HEK293T (cell line): ENCODE measurements around the gene HGF.

ENCODE experiments used
- CTCF ChIA-PET: fragments of 350-600 bp; formaldehyde crosslinking; extraction: SDS; loops from one replicate; lab custom pipeline; 2021; ENCODE audit warnings: antibody characterized with exemption, inconsistent platforms; lab: Yijun Ruan, JAX
- POLR2A ChIA-PET: fragments of 350-600 bp; formaldehyde crosslinking; extraction: SDS; loops from one replicate; lab custom pipeline; 2020; ENCODE audit warnings: antibody characterized with exemption, inconsistent platforms; lab: Yijun Ruan, JAX
- DNase-seq: peaks from one replicate; pipeline ENCODE4 v3.0.0; 2012; ENCODE audit warnings: mixed read lengths; ENCODE audit errors: extremely low spot score
- ARNT ChIP-seq: fragments of 450-650 bp; IDR thresholded peaks from 2 replicates; pipeline ENCODE4 v1.6.1; 2017; ENCODE audit warnings: mild to moderate bottlenecking
- BHLHE40 ChIP-seq: fragments of 450-650 bp; IDR thresholded peaks from 2 replicates; pipeline ENCODE4 v1.6.1; 2016; ENCODE audit warnings: mild to moderate bottlenecking, moderate library complexity, borderline replicate concordance
- CTBP1 ChIP-seq: fragments of 450-650 bp; IDR thresholded peaks from 2 replicates; pipeline ENCODE4 v1.6.1; 2016; ENCODE audit warnings: borderline replicate concordance
- ELF4 ChIP-seq: fragments of 450-650 bp; IDR thresholded peaks from 2 replicates; pipeline ENCODE4 v1.6.1; 2017; ENCODE audit warnings: antibody characterized with exemption
- FOXA1 ChIP-seq: fragments of 450-650 bp; IDR thresholded peaks from 2 replicates; pipeline ENCODE4 v1.6.1; 2016; ENCODE audit warnings: mild to moderate bottlenecking
- FOXK2 ChIP-seq: fragments of 450-650 bp; IDR thresholded peaks from 2 replicates; pipeline ENCODE4 v1.6.1; 2016; ENCODE audit warnings: mild to moderate bottlenecking
- FOXM1 ChIP-seq: fragments of 450-650 bp; IDR thresholded peaks from 2 replicates; pipeline ENCODE4 v1.6.1; 2017; ENCODE audit warnings: mild to moderate bottlenecking, borderline replicate concordance
- HDGF ChIP-seq: fragments of 450-650 bp; IDR thresholded peaks from 2 replicates; pipeline ENCODE4 v1.6.1; 2017; ENCODE audit warnings: antibody characterized with exemption, borderline replicate concordance
- L3MBTL2 ChIP-seq: fragments of 450-650 bp; conservative IDR thresholded peaks from 2 replicates; pipeline ENCODE4 v1.6.1; 2016; ENCODE audit warnings: mild to moderate bottlenecking
- LEF1 ChIP-seq: fragments of 450-650 bp; IDR thresholded peaks from 2 replicates; pipeline ENCODE4 v1.6.1; 2017; ENCODE audit warnings: mild to moderate bottlenecking, borderline replicate concordance
- NFRKB ChIP-seq: fragments of 450-650 bp; IDR thresholded peaks from 2 replicates; pipeline ENCODE4 v1.6.1; 2016; ENCODE audit warnings: mild to moderate bottlenecking, moderate library complexity
- PKNOX1 ChIP-seq: fragments of 450-650 bp; IDR thresholded peaks from 2 replicates; pipeline ENCODE4 v1.6.1; 2016
- SP1 ChIP-seq: fragments of 450-650 bp; IDR thresholded peaks from 2 replicates; pipeline ENCODE4 v1.6.1; 2017
- SUZ12 ChIP-seq: fragments of 450-650 bp; IDR thresholded peaks from 2 replicates; pipeline ENCODE4 v1.6.1; 2016; ENCODE audit warnings: mild to moderate bottlenecking
- TARDBP ChIP-seq: fragments of 450-650 bp; IDR thresholded peaks from 2 replicates; pipeline ENCODE4 v1.6.1; 2016
- ZNF384 ChIP-seq: fragments of 450-650 bp; IDR thresholded peaks from 2 replicates; pipeline ENCODE4 v1.6.1; 2016

Gene HGF

GRCh38 chr7:81789406-81790119 is 19.7 kb upstream of the HGF start:
- no peak for DNase-seq
- no peak for TF ChIP-seq FOXA1
- 0 out of 2 replicates have a peak, but pooled peaks have one; percentile 8 for TF ChIP-seq PKNOX1
- ChIA-PET CTCF (interaction anchor here (1.4 kb wide), 1 partner anchor 19 kb away, joined by 3 read pairs; the partner anchor contains the start of gene HGF), POLR2A (no interaction called here)

- TF ChIP-seq FOXK2: no peak
- TF ChIP-seq FOXM1: no peak
- no peak for TF ChIP-seq L3MBTL2
- TF ChIP-seq HDGF: no peak
- no peak for TF ChIP-seq ARNT
- TF ChIP-seq ELF4: no peak
- TF ChIP-seq FOXA1: no peak
- no peak for TF ChIP-seq SUZ12
- TF ChIP-seq LEF1: no peak
- TF ChIP-seq BHLHE40: no peak
- TF ChIP-seq TARDBP: no peak
- no peak for TF ChIP-seq SP1
- no peak for TF ChIP-seq ZNF384
- no peak for TF ChIP-seq PKNOX1
- POLR2A ChIA-PET: no interaction called here
- CTCF ChIA-PET: no interaction called here
- DNase-seq: no peak
These were observed 18.4 kb upstream of the HGF start for GRCh38 chr7:81788246-81788645.

GRCh38 chr7:81783818-81784217 is 14.0 kb upstream of the HGF start:
- ChIA-PET POLR2A (no interaction called here), CTCF (interaction anchor here (1.2 kb wide), 1 partner anchor 14 kb away, joined by 3 read pairs; the partner anchor contains the start of gene HGF)
- DNase-seq: no peak
- TF ChIP-seq FOXM1: no peak
- no peak for TF ChIP-seq FOXA1
- no peak for TF ChIP-seq NFRKB
- TF ChIP-seq PKNOX1: no peak
- no peak for TF ChIP-seq L3MBTL2
- TF ChIP-seq CTBP1: no peak
- TF ChIP-seq FOXK2: no peak
- TF ChIP-seq ELF4: no peak
- no peak for TF ChIP-seq ZNF384
- no peak for TF ChIP-seq TARDBP
- no peak for TF ChIP-seq ARNT
- no peak for TF ChIP-seq BHLHE40
- TF ChIP-seq LEF1: no peak
- TF ChIP-seq SP1: no peak
- TF ChIP-seq HDGF: no peak
- TF ChIP-seq SUZ12: no peak

GRCh38 chr7:81780914-81781693 is 11.3 kb upstream of the HGF start:
- ChIA-PET CTCF (no interaction called here), POLR2A (no interaction called here)
- TF ChIP-seq SP1 (no peak), FOXA1 (no peak), NFRKB (no peak), FOXM1 (no peak), SUZ12 (no peak), FOXK2 (no peak), ELF4 (no peak), LEF1 (no peak), PKNOX1 (no peak), BHLHE40 (no peak), HDGF (no peak), ZNF384 (no peak)
- no peak for DNase-seq

- ChIA-PET POLR2A (no interaction called here), CTCF (interaction anchor here (0.6 kb wide), 1 partner anchor 236 kb away, joined by 3 read pairs; no protein-coding TSS in a partner anchor)
- DNase-seq: no peak
- no peak for TF ChIP-seq ELF4
- no peak for TF ChIP-seq FOXK2
- no peak for TF ChIP-seq L3MBTL2
These were observed 9.9 kb upstream of the HGF start for GRCh38 chr7:81779706-81780105.

GRCh38 chr7:81777697-81778096 is 7.8 kb upstream of the HGF start:
- DNase-seq: no peak
- POLR2A ChIA-PET: no interaction called here
- no peak for TF ChIP-seq FOXA1
- TF ChIP-seq HDGF: no peak
- TF ChIP-seq TARDBP: no peak
- TF ChIP-seq PKNOX1: no peak
- no peak for TF ChIP-seq NFRKB
- no peak for TF ChIP-seq LEF1
- no peak for TF ChIP-seq SUZ12
- no peak for TF ChIP-seq SP1
- CTCF ChIA-PET: no interaction called here
